GM19099 (cell line): ENCODE measurements around the gene ATP5ME.
A peak's percentile ranks its signal among the peaks of the same experiment; 100 is the strongest.

Experiments
- POLR2A ChIP-seq: IDR thresholded peaks from 3 replicates; pipeline ENCODE4 v1.6.1; 2011; ENCODE audit warnings: low read depth; ENCODE audit not compliant: insufficient read length; ENCODE audit errors: extremely low read depth

The ATP5ME gene

DNA sequence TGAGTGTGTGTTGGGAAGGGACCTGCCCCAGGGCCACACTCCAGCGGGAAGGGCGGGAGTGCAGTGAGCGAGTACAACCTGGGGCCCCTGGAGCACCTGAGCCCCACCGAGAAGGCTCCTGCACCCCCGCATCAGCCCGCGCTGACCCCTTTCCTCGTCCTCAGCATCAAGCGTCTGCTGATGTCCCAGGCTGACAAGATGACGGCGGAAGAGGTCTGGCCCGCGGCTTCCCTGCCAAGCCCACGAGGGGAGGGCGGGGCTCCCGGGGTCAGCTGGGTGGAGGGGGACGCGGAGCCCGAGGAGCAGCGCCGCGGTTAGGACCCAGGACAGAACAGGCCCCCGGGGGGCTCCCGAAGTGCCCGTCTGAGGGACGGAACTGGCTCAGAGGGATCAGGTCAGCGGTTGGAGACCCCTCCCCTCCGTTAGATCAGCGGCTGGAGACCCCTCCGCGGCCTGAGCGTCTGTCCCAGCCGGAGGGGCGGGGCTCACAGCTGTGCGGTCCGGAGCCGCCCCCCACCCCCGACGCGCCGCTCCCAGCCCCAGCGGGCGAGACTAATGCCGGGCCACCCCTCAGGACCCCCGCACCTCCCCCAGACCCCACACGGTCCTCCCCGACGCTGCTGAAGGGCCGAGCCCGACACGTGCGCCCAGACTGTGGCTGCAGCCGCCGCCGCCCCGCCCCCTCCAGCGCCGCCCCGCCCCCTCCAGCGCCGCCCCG lies 7.0 kb upstream of the ATP5ME start:
- TF ChIP-seq POLR2A = no peak

DNA sequence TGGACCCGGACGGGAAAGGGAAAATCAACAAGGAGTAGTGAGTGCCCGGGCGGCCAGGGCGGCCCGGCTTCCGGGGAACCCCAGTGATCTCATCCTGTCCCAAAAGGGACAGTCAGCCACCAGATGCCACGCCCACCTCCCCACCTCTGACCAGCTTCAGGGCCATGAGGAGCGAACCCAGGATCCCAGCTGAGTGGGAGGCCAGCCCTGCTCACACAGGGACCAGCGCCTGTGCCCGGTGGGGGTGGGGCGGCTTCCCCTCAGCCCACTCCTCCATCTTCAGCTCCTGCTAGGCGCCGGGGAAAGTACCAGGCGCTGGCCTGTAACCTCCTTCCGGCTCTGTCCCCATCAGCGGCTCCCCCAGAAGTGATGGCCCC lies 6.5 kb upstream of the ATP5ME start:
- no peak for TF ChIP-seq POLR2A

DNA sequence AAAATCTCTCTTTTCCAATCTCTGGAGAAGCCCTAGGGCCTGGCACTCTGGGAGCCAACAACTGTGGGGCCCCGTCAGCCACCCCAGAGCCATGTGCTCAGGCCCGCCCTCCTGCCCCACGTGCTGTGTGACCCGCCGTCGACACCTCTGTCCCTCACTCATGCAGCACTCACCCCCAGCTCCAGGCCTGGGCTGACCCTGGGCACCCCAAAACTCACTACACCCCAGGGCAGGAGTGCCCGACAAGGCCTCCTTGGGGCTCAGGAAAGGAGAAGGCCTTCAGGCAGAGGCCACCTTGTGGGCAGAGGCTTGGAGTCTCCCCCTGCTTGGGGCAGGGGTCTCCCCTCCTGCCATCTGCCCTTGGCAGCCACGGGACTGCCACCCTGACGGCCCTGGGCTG lies 6.0 kb upstream of the ATP5ME start:
- TF ChIP-seq POLR2A = no peak

DNA sequence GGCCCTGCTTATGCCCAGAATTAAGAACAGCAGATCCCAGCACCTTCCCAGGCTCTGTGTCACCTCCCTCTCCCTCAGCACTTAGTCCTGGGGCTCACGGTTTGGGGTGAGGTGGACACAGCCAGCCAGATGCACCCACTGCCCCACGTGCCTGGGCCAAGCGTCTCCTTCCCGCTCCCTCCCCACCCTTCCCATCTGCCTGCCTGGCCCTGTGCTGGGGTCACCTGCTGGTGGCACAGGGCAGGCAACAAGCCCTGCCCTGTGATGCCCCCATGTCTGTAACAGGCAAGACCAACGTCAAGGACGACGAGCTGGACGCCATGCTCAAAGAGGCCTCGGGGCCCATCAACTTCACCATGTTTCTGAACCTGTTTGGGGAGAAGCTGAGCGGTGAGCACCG lies 5.6 kb upstream of the ATP5ME start:
- no peak for TF ChIP-seq POLR2A

DNA sequence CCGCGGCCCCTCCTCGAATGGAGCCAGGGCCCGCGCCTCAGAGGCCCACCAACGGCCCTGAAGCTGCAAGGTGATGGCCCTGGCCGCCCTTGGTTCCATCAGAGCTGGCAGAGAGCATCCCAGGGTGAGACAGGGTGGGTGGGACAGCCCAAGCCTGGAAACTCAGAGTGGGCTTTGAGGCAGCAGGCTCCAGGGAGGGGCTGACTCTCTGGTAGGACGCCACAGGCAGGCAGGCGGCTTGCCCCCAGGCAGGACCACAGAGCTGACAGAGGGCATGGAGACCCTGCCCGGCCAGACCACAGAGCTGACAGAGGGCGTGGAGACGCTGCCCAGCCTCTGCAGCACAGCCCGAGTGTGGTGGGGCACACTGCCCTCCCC lies 5.0 kb upstream of the ATP5ME start:
- no peak for TF ChIP-seq POLR2A

DNA sequence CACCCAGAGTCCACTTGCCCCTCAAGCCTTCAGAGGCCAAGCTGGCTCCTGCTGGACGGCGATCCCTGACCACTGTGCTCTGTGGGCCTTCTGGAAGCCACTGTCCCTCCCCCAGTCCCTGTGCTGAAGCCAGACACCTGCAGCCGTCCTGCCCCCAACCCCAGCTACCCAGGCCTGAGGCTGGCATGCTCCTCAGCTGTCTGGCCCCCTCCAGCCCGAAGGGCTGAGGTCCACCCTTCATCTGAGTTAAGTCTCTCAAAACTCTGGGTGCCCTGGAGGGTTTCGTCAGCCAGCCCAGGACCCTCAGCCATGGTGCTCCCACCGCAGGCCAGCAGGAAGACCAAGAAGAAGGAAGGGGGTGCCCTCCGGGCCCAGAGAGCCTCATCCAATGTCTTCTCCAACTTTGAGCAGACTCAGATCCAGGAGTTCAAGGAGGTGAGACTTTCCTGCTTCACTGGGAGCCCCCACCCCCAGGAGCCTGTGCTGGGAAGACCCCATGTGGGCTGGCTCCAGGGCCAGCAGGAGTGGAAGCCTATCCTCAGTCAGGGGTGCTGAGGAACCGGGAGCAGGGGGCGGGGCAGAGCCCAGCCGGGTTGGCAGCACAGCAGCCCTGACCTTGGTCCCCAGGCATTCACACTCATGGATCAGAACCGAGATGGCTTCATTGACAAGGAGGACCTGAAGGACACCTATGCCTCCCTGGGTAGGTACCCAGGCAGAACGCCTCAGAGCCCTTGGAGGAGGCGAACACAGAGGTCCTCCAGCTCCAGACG lies 4.4 kb upstream of the ATP5ME start:
- no peak for TF ChIP-seq POLR2A

DNA sequence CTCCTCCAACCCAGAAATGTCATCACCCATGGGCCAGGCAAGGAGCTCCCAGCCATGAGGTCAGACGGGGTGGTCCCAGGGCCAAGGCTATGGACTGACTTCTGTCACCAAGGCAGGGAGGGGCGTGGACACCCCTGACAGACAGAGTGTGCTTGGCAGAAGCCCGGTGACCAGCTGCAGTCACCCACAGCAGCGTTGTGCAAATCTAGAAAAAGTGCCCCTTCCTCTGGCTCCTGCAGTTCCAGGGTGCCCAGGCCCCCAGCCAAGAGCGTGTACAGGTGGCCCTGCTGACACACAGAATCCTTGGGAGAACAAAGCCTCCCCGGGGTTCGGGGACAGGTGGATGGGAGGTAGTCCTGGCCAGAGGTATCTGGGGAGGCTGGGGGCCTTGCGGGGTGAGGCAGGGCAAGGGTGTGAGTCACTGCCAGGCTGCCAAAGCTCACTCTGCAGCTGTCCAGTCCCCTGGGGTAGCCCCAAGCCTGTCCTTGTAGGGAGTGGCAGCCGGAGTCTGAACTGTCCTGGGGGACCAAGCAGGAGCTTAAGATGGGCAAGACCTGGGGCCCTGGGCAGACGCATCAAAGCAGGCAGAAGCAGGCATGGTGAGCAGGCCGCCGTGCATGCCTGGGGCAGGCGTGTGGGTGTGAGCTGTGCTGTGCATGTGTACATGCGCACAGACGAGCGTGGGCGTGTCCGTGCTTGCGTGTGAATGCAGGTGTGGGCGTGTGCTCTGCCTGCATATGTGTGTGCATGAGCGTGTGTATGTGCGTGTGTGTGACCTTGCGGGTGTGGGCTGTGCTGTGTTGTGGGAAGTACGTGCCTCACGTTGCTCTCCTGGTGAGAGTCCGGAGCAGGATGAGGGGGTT lies 3.6 kb upstream of the ATP5ME start:
- peak; percentile 21 for TF ChIP-seq POLR2A

DNA sequence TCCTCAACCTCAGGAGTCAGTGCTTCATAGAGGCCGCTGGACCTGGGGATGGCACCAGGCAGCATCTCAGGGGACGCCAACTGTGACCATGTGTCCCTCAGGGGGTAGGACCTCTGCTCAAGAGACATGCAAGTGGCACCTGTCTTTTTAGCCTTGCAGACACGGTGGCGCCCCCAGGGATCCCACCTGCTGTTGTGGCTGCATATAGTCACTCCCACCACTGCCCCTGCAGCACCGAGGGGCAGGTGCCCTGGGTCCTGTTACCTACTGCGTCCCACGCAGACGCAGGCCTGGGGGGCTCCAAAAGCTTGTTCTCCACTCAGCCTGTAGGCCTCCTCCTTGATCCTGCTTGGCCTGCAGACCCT lies 2.8 kb upstream of the ATP5ME start:
- TF ChIP-seq POLR2A = no peak

DNA sequence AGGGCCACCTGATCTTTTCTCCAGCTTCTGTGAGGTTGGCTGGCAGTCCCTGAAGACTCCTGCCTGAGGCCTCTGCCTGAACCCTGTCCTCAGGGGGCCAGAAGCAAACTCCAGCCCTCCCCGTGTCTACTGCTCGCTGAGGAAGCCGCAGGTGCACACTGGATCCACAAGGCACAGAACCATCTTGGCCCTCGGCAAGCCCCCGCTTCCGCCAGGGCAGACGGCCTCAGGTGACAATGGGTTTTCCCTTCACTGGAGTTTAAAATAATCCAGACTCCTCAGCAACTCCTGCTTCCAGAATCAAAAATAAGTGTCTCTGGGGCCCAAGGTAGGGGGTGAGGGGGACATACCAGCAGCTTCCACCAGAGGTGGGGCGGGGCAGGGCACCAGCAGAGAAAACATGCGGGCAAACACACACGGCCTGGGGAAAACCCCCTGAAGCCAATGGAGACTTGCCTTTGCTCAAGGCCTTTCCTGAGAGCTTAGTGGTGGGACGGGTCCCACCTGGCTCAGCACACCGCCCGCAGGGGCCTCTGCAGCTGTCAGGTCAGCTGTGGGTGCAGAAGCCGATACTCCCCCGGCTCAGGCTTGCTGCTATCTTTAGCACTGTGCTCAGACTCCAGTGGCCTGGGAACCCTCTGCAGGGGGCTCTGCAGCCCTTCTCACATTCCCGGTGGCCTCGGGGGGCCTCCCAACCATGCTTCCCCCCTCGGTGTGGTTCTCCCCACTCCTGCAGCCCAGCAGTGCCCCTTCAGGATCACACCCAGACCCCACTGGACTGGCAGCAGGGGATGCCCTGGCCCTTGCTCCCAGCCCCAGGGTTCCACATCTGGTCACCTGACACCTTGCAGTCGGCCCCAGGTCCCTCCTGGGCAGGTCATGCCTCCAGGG lies 2.1 kb upstream of the ATP5ME start:
- peak; percentile 22 for TF ChIP-seq POLR2A

DNA sequence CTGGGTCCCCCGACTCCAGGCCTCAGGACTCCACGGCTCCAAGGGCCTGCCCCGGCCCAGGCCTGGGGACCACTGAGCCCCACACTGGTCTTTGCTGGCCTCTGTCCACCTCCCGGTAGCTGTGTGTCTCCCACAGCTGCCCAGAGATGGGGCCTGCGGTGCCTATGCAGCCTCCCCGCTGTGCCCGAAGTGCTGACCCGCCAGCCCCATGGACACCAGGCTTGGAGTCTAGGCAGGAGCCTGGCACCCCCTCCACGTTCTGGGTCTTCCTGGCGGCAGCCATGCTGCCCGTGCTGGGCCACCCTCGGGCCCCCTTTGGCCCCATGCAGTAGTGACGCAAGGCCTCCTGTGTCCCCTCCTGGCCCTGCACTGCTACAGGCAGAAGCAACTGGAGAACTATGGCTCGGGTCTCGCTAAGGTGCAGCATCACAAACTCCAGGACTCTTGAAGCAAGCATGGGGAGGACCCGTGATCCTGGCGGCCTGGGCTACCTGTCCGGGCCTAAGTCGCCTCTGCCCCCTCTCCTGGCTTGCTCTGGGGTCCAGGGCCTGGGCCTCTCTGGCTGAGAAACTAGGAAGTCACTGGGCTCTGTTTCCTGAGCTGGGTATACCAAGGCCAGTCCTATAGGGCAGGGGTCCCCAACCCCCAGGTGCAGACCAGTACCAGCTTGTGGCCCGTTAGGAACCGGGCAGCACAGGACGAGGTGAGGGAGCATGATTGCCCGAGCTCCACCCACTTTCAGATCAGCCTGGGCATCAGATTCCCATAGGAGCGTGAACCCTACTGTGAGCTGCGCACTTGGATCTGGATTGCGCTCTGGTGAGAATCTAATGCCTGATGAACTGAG lies 1.2 kb upstream of the ATP5ME start:
- TF ChIP-seq POLR2A = peak; percentile 13

DNA sequence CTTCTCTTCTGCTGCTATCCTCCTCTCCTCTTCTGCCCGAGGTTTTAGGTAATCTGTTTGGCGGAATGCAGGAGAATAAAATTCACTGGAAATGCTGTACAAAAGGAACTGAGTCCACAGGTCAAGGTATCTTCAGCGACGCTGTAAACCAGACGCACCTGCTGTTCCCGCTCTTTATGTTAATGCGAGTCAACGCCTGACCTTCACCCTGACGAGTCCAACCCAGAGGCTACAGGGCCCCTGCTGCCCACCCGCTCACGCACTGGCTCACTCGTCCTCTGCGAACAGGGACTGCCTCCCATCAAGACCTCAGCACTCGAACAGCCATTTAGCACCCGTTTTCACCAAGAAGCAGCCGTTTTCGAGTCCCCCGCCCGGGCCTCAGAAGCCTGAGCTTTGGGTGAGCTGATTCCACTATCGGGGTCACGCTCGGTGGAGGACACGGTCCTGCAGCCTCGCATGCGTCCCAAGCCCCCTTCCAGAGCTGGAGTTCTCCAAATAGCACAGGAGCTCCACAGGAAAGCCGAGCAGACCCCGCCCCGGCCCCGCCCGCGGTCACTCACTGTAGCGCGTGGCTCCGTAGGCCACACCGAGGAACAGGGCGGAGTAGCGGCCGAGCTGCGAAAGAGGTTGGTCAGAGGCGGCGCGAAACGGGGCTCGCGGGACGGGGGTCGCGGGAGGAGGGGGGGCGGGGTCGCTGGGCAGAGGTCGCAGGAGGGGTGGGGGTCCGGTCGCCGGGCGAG lies 556 bp downstream of the ATP5ME start:
- TF ChIP-seq POLR2A = no peak

DNA sequence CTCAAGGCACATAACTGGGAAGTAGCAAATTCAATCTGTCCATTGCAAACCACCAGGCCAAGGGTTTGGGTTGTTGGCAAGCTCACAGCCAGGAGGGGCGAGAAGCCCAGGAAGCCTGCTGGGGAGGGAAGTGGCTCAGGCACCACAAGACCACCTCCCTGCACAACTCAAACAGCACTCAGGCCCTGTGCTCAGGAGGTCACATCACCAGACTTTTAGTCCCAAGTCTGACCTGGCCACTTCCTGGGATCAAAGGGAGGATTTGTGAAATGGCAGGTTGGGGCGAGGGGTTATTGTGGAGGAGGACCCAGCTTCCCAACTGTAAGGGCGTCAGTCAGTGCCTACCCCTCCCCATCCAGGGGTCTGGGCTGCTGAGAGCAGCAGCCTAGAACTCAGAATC lies 2.3 kb downstream of the ATP5ME start:
- no peak for TF ChIP-seq POLR2A

DNA sequence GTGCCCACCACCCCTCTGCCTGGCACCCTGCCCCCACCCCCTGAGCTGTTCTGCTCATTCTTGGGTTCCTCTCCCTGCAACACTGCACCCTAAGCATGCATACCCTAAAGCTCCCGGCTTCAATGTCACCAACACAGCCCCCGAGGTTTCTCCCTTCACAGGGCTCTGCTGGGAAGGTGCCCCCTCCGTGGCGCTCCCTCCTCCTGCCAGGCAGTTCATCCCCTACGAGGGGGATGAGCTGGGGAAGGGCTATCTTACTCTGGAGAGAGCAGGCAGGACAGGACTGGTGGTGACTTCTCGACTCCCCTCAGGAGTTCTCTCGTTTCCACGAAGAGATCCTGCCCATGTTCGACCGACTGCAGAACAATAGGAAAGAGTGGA lies 6.5 kb downstream of the ATP5ME start:
- no peak for TF ChIP-seq POLR2A
